HEK293 (cell line): ENCODE measurements around the gene ARHGEF2.
A peak's percentile ranks its signal among the peaks of the same experiment; 100 is the strongest.

Experiments
- CTCF ChIA-PET: fragments of 350-600 bp; formaldehyde crosslinking; extraction: SDS; loops from one replicate; lab custom pipeline; 2021; ENCODE audit warnings: antibody characterized with exemption; lab: Yijun Ruan, JAX
- POLR2A ChIA-PET: fragments of 300-600 bp; formaldehyde crosslinking; extraction: SDS; loops from one replicate; lab custom pipeline; 2020; ENCODE audit warnings: antibody characterized with exemption, inconsistent platforms; lab: Yijun Ruan, JAX
- H3K27ac ChIP-seq: fragments of 200-500 bp; sonication (Bioruptor generic); 2 replicates; pipeline ENCODE4 v1.5.1; 2014; ENCODE audit warnings: low read depth, low read length, control low read depth, inconsistent platforms; ENCODE audit errors: extremely low read depth
- H3K36me3 ChIP-seq, 2 experiments: fragments of 200-500 bp in 1 of 2; sonication (Bioruptor generic) in 1 of 2; 1 replicate in 1 of 2; 2 replicates in 1 of 2; pipeline ENCODE4 v1.5.1; 2014 to 2017; ENCODE audit warnings: inconsistent platforms in 2 of 2, low read length in 2 of 2; ENCODE audit not compliant: control insufficient read depth in 2 of 2, insufficient read depth in 1 of 2
- H3K4me1 ChIP-seq: fragments of 200-500 bp; sonication (Bioruptor generic); 2 replicates; pipeline ENCODE4 v1.5.1; 2014; ENCODE audit warnings: mild to moderate bottlenecking, low read length, inconsistent platforms; ENCODE audit not compliant: control insufficient read depth, insufficient read depth
- H3K4me3 ChIP-seq: 2 replicates; pipeline ENCODE4 v1.5.1; 2011; ENCODE audit warnings: low read depth, mild to moderate bottlenecking, control low read depth, low read length, moderate library complexity
- H3K9me3 ChIP-seq: fragments of 200-500 bp; sonication (Bioruptor generic); 2 replicates; pipeline ENCODE4 v1.5.1; 2014; ENCODE audit warnings: low read depth, low read length, inconsistent platforms; ENCODE audit not compliant: control insufficient read depth, insufficient read depth
- EGR2 ChIP-seq: fragments of 450-650 bp; formaldehyde crosslinking; IDR thresholded peaks from 2 replicates; pipeline ENCODE4 v1.5.1; 2016; ENCODE audit warnings: low read depth, missing biosample characterization, missing genetic modification characterization
- ELK4 ChIP-seq: IDR thresholded peaks from 2 replicates; pipeline ENCODE4 v1.6.1; 2011; ENCODE audit warnings: mild to moderate bottlenecking, low read depth, low read length, borderline replicate concordance
- GLIS2 ChIP-seq: fragments of 450-650 bp; formaldehyde crosslinking; IDR thresholded peaks from 2 replicates; pipeline ENCODE4 v1.5.1; 2016; ENCODE audit warnings: missing biosample characterization, missing genetic modification characterization
- MYNN ChIP-seq: fragments of 450-650 bp; formaldehyde crosslinking; IDR thresholded peaks from 2 replicates; pipeline ENCODE4 v1.5.1; 2016; ENCODE audit warnings: missing biosample characterization, missing genetic modification characterization, borderline replicate concordance
- OSR2 ChIP-seq: fragments of 450-650 bp; formaldehyde crosslinking; IDR thresholded peaks from 2 replicates; pipeline ENCODE4 v1.5.1; 2016; ENCODE audit warnings: missing biosample characterization, missing genetic modification characterization
- PRDM10 ChIP-seq: fragments of 450-650 bp; formaldehyde crosslinking; IDR thresholded peaks from 2 replicates; pipeline ENCODE4 v1.5.1; 2016; ENCODE audit warnings: missing biosample characterization, missing genetic modification characterization
- SETDB1 ChIP-seq: IDR thresholded peaks from one replicate; pipeline ENCODE4 v1.6.1; 2017; ENCODE audit warnings: mild to moderate bottlenecking, low read length, moderate library complexity, mixed read lengths; ENCODE audit not compliant: insufficient read length
- SP3 ChIP-seq: fragments of 450-650 bp; formaldehyde crosslinking; IDR thresholded peaks from 2 replicates; pipeline ENCODE4 v1.5.1; 2016; ENCODE audit warnings: missing biosample characterization, missing genetic modification characterization
- ZFHX2 ChIP-seq: fragments of 450-650 bp; formaldehyde crosslinking; conservative IDR thresholded peaks from 2 replicates; pipeline ENCODE4 v1.5.1; 2016; ENCODE audit warnings: missing biosample characterization, missing genetic modification characterization
- ZFP3 ChIP-seq: fragments of 450-650 bp; formaldehyde crosslinking; IDR thresholded peaks from 2 replicates; pipeline ENCODE4 v1.5.1; 2016; ENCODE audit warnings: low read depth, missing biosample characterization, missing genetic modification characterization
- ZNF157 ChIP-seq: fragments of 450-650 bp; formaldehyde crosslinking; IDR thresholded peaks from 2 replicates; pipeline ENCODE4 v1.5.1; 2016; ENCODE audit warnings: missing biosample characterization, missing genetic modification characterization
- ZNF248 ChIP-seq: fragments of 450-650 bp; formaldehyde crosslinking; IDR thresholded peaks from 2 replicates; pipeline ENCODE4 v1.5.1; 2017; ENCODE audit warnings: missing biosample characterization, missing genetic modification characterization
- ZNF335 ChIP-seq: fragments of 450-650 bp; formaldehyde crosslinking; conservative IDR thresholded peaks from 2 replicates; pipeline ENCODE4 v1.5.1; 2016; ENCODE audit warnings: missing biosample characterization, missing genetic modification characterization
- ZNF394 ChIP-seq: fragments of 450-650 bp; formaldehyde crosslinking; IDR thresholded peaks from 2 replicates; pipeline ENCODE4 v1.5.1; 2016; ENCODE audit warnings: missing biosample characterization, missing genetic modification characterization, mild to moderate bottlenecking, moderate library complexity, borderline replicate concordance
- ZNF549 ChIP-seq: fragments of 450-650 bp; IDR thresholded peaks from 2 replicates; pipeline ENCODE4 v1.5.1; 2018; ENCODE audit warnings: missing biosample characterization, missing genetic modification characterization, mild to moderate bottlenecking, inconsistent platforms, moderate library complexity
- ZNF571 ChIP-seq: fragments of 450-650 bp; formaldehyde crosslinking; IDR thresholded peaks from 2 replicates; pipeline ENCODE4 v1.5.0; 2017; ENCODE audit warnings: missing biosample characterization, missing genetic modification characterization
- ZNF623 ChIP-seq: fragments of 450-650 bp; formaldehyde crosslinking; IDR thresholded peaks from 2 replicates; pipeline ENCODE4 v1.5.1; 2016; ENCODE audit warnings: missing biosample characterization, missing genetic modification characterization
- ZNF843 ChIP-seq: fragments of 450-650 bp; formaldehyde crosslinking; IDR thresholded peaks from 2 replicates; pipeline ENCODE4 v1.5.1; 2016; ENCODE audit warnings: missing biosample characterization, missing genetic modification characterization
- ZSCAN30 ChIP-seq: fragments of 450-650 bp; IDR thresholded peaks from 2 replicates; pipeline ENCODE4 v1.5.1; 2018; ENCODE audit warnings: missing biosample characterization, mild to moderate bottlenecking, missing genetic modification characterization, moderate library complexity
- TF ChIP-seq, protein P1 (sequence below): fragments of 450-650 bp; formaldehyde crosslinking; IDR thresholded peaks from 2 replicates; pipeline ENCODE4 v1.5.1; 2016; ENCODE audit warnings: missing biosample characterization, missing genetic modification characterization, borderline replicate concordance
- TF ChIP-seq, protein P2 (sequence below): fragments of 450-650 bp; formaldehyde crosslinking; IDR thresholded peaks from 2 replicates; pipeline ENCODE4 v1.5.1; 2016; ENCODE audit warnings: missing biosample characterization, missing genetic modification characterization

Gene ARHGEF2

GRCh38 chr1:155978973-155979429 is 654 bp upstream of the ARHGEF2 start:
- peak overlapping the region; percentile 97 for H3K27ac ChIP-seq
- ChIA-PET CTCF (interaction anchor here (0.6 to 4.7 kb wide), 13 partner anchors 10 to 415 kb away, joined by 3 to 45 read pairs (median 4); partner anchors contain the start of gene RXFP4), POLR2A (interaction anchor here (0.5 to 4.4 kb wide), 8 partner anchors 11 to 46 kb away, joined by 3 to 28 read pairs (median 5); partner anchors contain the start of genes KHDC4 and RXFP4)
- H3K9me3 ChIP-seq, result no peaks in the 10 kb centered on the region
- TF ChIP-seq ZNF394 (tag by site-specific recombination) (peak; percentile 18; the same call in 1 of the 2 replicates), ZNF335 (peak; percentile 69), ZFP3 (tag by site-specific recombination) (no peak), SP3 (peak; percentile 13), ZSCAN30 (tag by site-specific recombination) (peak; percentile 17; the same call in 1 of the 2 replicates)
- peak overlapping the region; percentile 91 for H3K4me3 ChIP-seq
- H3K4me1 ChIP-seq, result peaks cover 36% of the 10 kb centered on the region
- H3K36me3 ChIP-seq, result peaks cover 0 to 3% of the 10 kb centered on the region in 2 experiments; a peak in 2 of 3 replicates

DNA sequence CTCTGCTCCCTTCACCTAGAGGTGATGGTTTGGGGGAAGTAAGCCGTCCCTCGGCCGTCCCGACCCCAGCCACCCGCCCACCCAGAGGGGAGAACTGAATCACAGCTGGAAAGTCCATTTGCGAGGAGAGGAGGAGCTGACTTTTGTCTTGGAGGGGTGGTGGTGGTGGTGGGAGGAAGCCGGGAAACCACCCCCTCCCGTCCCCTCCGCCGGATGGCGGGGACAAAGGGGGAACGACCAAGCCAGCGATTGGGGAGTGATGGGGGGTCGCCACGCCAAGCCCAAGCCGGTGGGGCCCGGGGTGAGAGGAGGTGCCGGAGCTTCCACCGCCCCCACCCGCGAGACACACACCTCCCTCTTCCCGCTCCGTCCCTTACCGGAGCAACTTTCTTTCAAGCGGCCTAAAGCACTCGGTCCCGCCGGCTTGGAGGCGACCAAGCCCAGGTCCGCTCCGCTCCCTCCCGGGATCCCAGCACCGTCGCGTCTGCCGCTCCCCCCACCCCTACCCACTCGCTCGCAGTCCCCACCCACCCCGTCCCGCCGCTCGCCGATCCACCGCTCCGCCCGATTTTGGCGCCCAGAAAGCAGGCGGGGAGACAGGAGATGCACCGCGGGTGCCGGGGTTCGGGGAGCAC is 540 bp downstream of the ARHGEF2 start:
- ChIA-PET CTCF (interaction anchor here (0.6 to 4.7 kb wide), 13 partner anchors 9 to 527 kb away, joined by 3 to 45 read pairs (median 4); partner anchors contain the start of gene RXFP4), POLR2A (interaction anchor here (0.6 to 4.4 kb wide), 16 partner anchors 10 to 309 kb away, joined by 3 to 28 read pairs (median 3); partner anchors contain the start of genes KHDC4, RXFP4 and SYT11)
- Histone ChIP-seq H3K27ac (peak overlapping the region; percentile 97), H3K36me3 (peaks cover 0 to 4% of the 10 kb centered on the region in 2 experiments; a peak in 2 of 3 replicates), H3K9me3 (no peaks in the 10 kb centered on the region), H3K4me1 (peaks cover 36% of the 10 kb centered on the region), H3K4me3 (peak overlapping the region; percentile 91)
- no peak for TF ChIP-seq ZNF248 (tag by site-specific recombination)
- TF ChIP-seq ZNF843 (tag by site-specific recombination), result no peak
- no peak for TF ChIP-seq ELK4
- TF ChIP-seq ZNF157 (tag by site-specific recombination), result no peak
- peak; percentile 96 for TF ChIP-seq GLIS2
- TF ChIP-seq PRDM10 (tag by site-specific recombination), result peak; percentile 98
- TF ChIP-seq EGR2 (tag by site-specific recombination), result peak; percentile 61
- TF ChIP-seq SETDB1, result no peak
- no peak for TF ChIP-seq ZNF571 (tag by site-specific recombination)
- TF ChIP-seq, protein P1, sequence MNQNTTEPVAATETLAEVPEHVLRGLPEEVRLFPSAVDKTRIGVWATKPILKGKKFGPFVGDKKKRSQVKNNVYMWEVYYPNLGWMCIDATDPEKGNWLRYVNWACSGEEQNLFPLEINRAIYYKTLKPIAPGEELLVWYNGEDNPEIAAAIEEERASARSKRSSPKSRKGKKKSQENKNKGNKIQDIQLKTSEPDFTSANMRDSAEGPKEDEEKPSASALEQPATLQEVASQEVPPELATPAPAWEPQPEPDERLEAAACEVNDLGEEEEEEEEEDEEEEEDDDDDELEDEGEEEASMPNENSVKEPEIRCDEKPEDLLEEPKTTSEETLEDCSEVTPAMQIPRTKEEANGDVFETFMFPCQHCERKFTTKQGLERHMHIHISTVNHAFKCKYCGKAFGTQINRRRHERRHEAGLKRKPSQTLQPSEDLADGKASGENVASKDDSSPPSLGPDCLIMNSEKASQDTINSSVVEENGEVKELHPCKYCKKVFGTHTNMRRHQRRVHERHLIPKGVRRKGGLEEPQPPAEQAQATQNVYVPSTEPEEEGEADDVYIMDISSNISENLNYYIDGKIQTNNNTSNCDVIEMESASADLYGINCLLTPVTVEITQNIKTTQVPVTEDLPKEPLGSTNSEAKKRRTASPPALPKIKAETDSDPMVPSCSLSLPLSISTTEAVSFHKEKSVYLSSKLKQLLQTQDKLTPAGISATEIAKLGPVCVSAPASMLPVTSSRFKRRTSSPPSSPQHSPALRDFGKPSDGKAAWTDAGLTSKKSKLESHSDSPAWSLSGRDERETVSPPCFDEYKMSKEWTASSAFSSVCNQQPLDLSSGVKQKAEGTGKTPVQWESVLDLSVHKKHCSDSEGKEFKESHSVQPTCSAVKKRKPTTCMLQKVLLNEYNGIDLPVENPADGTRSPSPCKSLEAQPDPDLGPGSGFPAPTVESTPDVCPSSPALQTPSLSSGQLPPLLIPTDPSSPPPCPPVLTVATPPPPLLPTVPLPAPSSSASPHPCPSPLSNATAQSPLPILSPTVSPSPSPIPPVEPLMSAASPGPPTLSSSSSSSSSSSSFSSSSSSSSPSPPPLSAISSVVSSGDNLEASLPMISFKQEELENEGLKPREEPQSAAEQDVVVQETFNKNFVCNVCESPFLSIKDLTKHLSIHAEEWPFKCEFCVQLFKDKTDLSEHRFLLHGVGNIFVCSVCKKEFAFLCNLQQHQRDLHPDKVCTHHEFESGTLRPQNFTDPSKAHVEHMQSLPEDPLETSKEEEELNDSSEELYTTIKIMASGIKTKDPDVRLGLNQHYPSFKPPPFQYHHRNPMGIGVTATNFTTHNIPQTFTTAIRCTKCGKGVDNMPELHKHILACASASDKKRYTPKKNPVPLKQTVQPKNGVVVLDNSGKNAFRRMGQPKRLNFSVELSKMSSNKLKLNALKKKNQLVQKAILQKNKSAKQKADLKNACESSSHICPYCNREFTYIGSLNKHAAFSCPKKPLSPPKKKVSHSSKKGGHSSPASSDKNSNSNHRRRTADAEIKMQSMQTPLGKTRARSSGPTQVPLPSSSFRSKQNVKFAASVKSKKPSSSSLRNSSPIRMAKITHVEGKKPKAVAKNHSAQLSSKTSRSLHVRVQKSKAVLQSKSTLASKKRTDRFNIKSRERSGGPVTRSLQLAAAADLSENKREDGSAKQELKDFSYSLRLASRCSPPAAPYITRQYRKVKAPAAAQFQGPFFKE (tag by site-specific recombination), result no peak
- TF ChIP-seq, protein P2, sequence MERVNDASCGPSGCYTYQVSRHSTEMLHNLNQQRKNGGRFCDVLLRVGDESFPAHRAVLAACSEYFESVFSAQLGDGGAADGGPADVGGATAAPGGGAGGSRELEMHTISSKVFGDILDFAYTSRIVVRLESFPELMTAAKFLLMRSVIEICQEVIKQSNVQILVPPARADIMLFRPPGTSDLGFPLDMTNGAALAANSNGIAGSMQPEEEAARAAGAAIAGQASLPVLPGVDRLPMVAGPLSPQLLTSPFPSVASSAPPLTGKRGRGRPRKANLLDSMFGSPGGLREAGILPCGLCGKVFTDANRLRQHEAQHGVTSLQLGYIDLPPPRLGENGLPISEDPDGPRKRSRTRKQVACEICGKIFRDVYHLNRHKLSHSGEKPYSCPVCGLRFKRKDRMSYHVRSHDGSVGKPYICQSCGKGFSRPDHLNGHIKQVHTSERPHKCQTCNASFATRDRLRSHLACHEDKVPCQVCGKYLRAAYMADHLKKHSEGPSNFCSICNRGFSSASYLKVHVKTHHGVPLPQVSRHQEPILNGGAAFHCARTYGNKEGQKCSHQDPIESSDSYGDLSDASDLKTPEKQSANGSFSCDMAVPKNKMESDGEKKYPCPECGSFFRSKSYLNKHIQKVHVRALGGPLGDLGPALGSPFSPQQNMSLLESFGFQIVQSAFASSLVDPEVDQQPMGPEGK (tag by site-specific recombination), result peak; percentile 85
- no peak for TF ChIP-seq ZNF623 (tag by site-specific recombination)
- no peak for TF ChIP-seq OSR2
- peak; percentile 96 for TF ChIP-seq MYNN (tag by site-specific recombination)
- no peak for TF ChIP-seq ZNF549
- peak; percentile 78 for TF ChIP-seq ZFHX2
